HepG2 (cell line): ENCODE results near the gene ZCCHC10.

Source experiments
- DR1 ChIP-seq: sonication (generic); formaldehyde crosslinking; IDR thresholded peaks from 2 replicates; pipeline ENCODE4 v1.8.0; 2021; ENCODE audit warnings: mild to moderate bottlenecking, missing genetic modification reagents, inconsistent platforms
- EP300 ChIP-seq, 3 experiments: sonication (generic) in 1 of 3; formaldehyde crosslinking in 1 of 3; IDR thresholded peaks; 2 replicates each; pipeline versions ENCODE4 v1.5.1 to v1.6.1; 2011 to 2020; ENCODE audit warnings: low read depth in 2 of 3, low read length in 2 of 3, borderline replicate concordance in 1 of 3, improper control_type of control experiment in 1 of 3, mild to moderate bottlenecking in 1 of 3, missing genetic modification reagents in 1 of 3, moderate library complexity in 1 of 3
- FOXP1 ChIP-seq, 2 experiments: fragments of 450-650 bp in 1 of 2; IDR thresholded peaks; 2 replicates each; pipeline ENCODE4 v1.6.1; 2017 to 2018; ENCODE audit warnings: antibody characterized with exemption in 1 of 2
- HNRNPUL1 ChIP-seq: fragments of 200-400 bp; formaldehyde crosslinking; IDR thresholded peaks from 2 replicates; pipeline ENCODE4 v1.6.1; 2017; ENCODE audit warnings: low read depth, mild to moderate bottlenecking, low read length, moderate library complexity
- NFE2L1 ChIP-seq: sonication (generic); formaldehyde crosslinking; IDR thresholded peaks from 2 replicates; pipeline ENCODE4 v1.4.0; 2020; ENCODE audit warnings: missing genetic modification reagents, mild to moderate bottlenecking, borderline replicate concordance
- NFIC ChIP-seq: IDR thresholded peaks from 2 replicates; pipeline ENCODE4 v1.6.1; 2012; ENCODE audit warnings: mild to moderate bottlenecking, low read length, inconsistent platforms
- PHB2 ChIP-seq: fragments of 450-650 bp; IDR thresholded peaks from 2 replicates; pipeline ENCODE4 v1.6.1; 2018; ENCODE audit not compliant: partially characterized antibody
- RAD21 ChIP-seq: fragments of 450-650 bp; formaldehyde crosslinking; IDR thresholded peaks from 2 replicates; pipeline ENCODE4 v1.5.0; 2020; ENCODE audit warnings: mild to moderate bottlenecking
- TAF1 ChIP-seq: sonication (generic); formaldehyde crosslinking; IDR thresholded peaks from 2 replicates; pipeline ENCODE4 v1.4.0; 2020; ENCODE audit warnings: missing genetic modification reagents
- ZC3H13 ChIP-seq: sonication (generic); formaldehyde crosslinking; IDR thresholded peaks from 2 replicates; pipeline ENCODE4 v1.8.1; 2023; ENCODE audit warnings: mild to moderate bottlenecking, missing genetic modification reagents, moderate library complexity
- ZFX ChIP-seq: sonication (generic); formaldehyde crosslinking; IDR thresholded peaks from 2 replicates; pipeline ENCODE4 v1.4.0; 2020; ENCODE audit warnings: mild to moderate bottlenecking, low read depth, missing genetic modification reagents, moderate library complexity
- ZMYM2 ChIP-seq: sonication (generic); formaldehyde crosslinking; IDR thresholded peaks from 2 replicates; pipeline ENCODE4 v1.8.0; 2022; ENCODE audit warnings: mild to moderate bottlenecking, missing genetic modification reagents
- ZSCAN21 ChIP-seq: sonication (generic); formaldehyde crosslinking; IDR thresholded peaks from 2 replicates; pipeline ENCODE4 v1.8.0; 2022; ENCODE audit warnings: mild to moderate bottlenecking, missing genetic modification reagents, moderate library complexity, borderline replicate concordance
- TF ChIP-seq, protein P1 (sequence below): sonication (generic); formaldehyde crosslinking; conservative IDR thresholded peaks from 2 replicates; pipeline ENCODE4 v1.8.0; 2022; ENCODE audit warnings: mild to moderate bottlenecking, moderate library complexity, missing genetic modification reagents

- TF ChIP-seq TAF1 (CRISPR knock-in tag), result peak; percentile 97
- TF ChIP-seq NFIC, result no peak
- peak; percentile 6 for TF ChIP-seq RAD21 (CRISPR knock-in tag)
- TF ChIP-seq ZFX (CRISPR knock-in tag), result peak; percentile 98
- no peak for TF ChIP-seq ZMYM2 (CRISPR knock-in tag)
- TF ChIP-seq ZSCAN21 (CRISPR knock-in tag), result peak; percentile 87
- TF ChIP-seq DR1, result peak; percentile 99
- no peak for TF ChIP-seq PHB2
- TF ChIP-seq ZC3H13 (CRISPR knock-in tag), result peak; percentile 55; the same call in 1 of the 2 replicates
- TF ChIP-seq FOXP1 (IDR thresholded peaks at IDR 0.05), result no peak
- TF ChIP-seq FOXP1 (CRISPR knock-in tag; IDR thresholded peaks at IDR 0.05), result 0 out of 2 replicates have a peak, but pooled peaks have one; percentile 28
- TF ChIP-seq EP300 (IDR thresholded peaks at IDR 0.05; ENCODE audit: low read depth in 2 of 2, low read length in 2 of 2), result no peak; a peak in 1 of 4 replicates
- peak; percentile 51; the same call in 1 of the 2 replicates for TF ChIP-seq EP300 (CRISPR knock-in tag; IDR thresholded peaks at IDR 0.05; ENCODE audit: borderline replicate concordance)
- no peak for TF ChIP-seq HNRNPUL1
- no peak for TF ChIP-seq NFE2L1 (CRISPR knock-in tag)
- TF ChIP-seq, protein P1, sequence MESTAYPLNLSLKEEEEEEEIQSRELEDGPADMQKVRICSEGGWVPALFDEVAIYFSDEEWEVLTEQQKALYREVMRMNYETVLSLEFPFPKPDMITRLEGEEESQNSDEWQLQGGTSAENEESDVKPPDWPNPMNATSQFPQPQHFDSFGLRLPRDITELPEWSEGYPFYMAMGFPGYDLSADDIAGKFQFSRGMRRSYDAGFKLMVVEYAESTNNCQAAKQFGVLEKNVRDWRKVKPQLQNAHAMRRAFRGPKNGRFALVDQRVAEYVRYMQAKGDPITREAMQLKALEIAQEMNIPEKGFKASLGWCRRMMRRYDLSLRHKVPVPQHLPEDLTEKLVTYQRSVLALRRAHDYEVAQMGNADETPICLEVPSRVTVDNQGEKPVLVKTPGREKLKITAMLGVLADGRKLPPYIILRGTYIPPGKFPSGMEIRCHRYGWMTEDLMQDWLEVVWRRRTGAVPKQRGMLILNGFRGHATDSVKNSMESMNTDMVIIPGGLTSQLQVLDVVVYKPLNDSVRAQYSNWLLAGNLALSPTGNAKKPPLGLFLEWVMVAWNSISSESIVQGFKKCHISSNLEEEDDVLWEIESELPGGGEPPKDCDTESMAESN (CRISPR knock-in tag), result 0 out of 2 replicates have a peak, but pooled peaks have one; percentile 64
Observed at GRCh38 chr5:133051542-133052316, 25.4 kb upstream of the ZCCHC10 start, which contains the start of gene HSPA4.
